ENCODE measurements around the gene CAPZB.
A peak's percentile ranks its signal among the peaks of the same experiment; 100 is the strongest.

The CAPZB gene

GRCh38 chr1:19385869-19386591 is 99.3 kb downstream of the CAPZB start:
- FAIRE-seq (no peak), DNase-seq (ENCODE audit: insufficient read length, low spot score) (no peak)
- no peak for TF ChIP-seq POLR2A (IDR thresholded peaks at IDR 0.05; ENCODE audit: low read depth, low read length)

DNA sequence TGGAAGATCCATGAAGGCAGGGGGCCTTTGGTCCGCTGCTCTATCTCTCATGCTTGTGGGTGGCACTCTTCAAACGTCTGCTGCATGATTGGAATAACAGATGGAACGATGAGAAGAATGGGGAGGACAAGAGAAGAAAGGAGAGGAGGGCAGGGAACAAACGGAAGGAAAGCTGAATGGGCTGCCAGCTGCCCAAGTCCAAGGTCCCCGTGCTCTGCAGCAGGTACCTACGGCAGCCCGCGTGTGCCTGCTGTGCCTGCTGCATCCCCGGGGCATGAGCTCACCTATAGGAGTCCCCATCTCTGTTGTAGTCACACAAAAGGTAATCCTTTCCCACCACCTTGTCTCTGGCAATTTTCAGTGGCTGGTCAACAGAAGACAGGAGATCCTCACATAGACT is 100.1 kb downstream of the CAPZB start:
- no peak for TF ChIP-seq POLR2A (IDR thresholded peaks at IDR 0.05; ENCODE audit: low read depth, low read length)
- FAIRE-seq (no peak), DNase-seq (ENCODE audit: insufficient read length, low spot score) (no peak)

DNA sequence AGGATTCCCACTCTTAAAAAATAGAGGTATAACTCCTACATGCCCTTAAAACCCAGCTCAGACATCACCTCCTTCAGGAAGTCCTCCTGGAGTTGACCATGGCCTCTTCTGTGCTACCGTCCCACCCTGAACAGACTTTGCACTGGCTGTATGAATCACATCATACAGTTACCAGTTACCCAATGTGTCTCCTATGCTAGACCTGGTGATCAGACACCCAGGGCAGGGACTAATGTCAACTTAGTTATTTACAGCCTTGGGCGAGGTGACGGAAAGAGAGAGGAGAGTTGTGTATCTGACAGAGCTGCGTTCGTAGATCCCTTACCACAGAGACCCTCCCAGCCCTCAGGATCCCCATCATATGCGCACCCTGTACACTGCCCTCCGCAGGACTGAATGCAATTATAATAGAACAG is 100.6 kb downstream of the CAPZB start:
- FAIRE-seq: no peak
- no peak for DNase-seq (ENCODE audit: insufficient read length, low spot score)

DNA sequence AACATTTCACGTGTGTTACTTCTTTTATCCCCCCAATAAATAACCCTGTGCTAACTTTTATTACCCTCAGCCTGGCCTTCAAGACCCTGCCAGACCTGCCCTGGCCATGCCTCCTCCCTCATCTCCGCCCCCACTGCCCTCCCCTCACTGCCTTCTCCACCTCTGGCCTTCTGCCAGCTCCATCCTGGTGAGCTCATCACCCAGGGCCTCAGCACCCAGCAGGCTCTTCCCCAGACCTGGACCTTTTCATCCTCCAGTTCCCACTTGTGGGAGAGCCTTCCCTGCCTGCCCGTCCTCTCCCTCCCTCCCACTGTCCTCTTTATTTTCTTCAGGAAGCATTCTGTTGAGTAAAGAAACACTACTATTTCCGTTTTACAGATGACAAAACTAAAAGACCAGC is 101.2 kb downstream of the CAPZB start:
- peak; percentile 34 for DNase-seq (ENCODE audit: insufficient read length, low spot score)
- no peak for FAIRE-seq
- TF ChIP-seq POLR2A (IDR thresholded peaks at IDR 0.05; ENCODE audit: low read depth, low read length): no peak

More for the DNA sequence above, 100.6 kb downstream of the CAPZB start:
- no peak for TF ChIP-seq POLR2A (IDR thresholded peaks at IDR 0.05; ENCODE audit: low read depth, low read length)

GRCh38 chr1:19382222-19382621 is 103.1 kb downstream of the CAPZB start:
- FAIRE-seq (no peak), DNase-seq (ENCODE audit: insufficient read length, low spot score) (no peak)
- no peak for TF ChIP-seq POLR2A (IDR thresholded peaks at IDR 0.05; ENCODE audit: low read depth, low read length)

- TF ChIP-seq POLR2A (IDR thresholded peaks at IDR 0.05; ENCODE audit: low read depth, low read length): no peak
- FAIRE-seq (no peak), DNase-seq (ENCODE audit: insufficient read length, low spot score) (no peak)
Observed at GRCh38 chr1:19381261-19381660, 104.1 kb downstream of the CAPZB start.

GRCh38 chr1:19377812-19378718 is 107.3 kb downstream of the CAPZB start:
- DNase-seq (ENCODE audit: insufficient read length, low spot score) (no peak), FAIRE-seq (no peak)
- no peak for TF ChIP-seq POLR2A (IDR thresholded peaks at IDR 0.05; ENCODE audit: low read depth, low read length)

GRCh38 chr1:19376428-19377372 is 108.6 kb downstream of the CAPZB start:
- DNase-seq (ENCODE audit: insufficient read length, low spot score): no peak
- TF ChIP-seq POLR2A (IDR thresholded peaks at IDR 0.05; ENCODE audit: low read depth, low read length): no peak
- FAIRE-seq: no peak

- FAIRE-seq: no peak
- TF ChIP-seq POLR2A (IDR thresholded peaks at IDR 0.05; ENCODE audit: low read depth, low read length): no peak
Observed at GRCh38 chr1:19375631-19376400, 109.5 kb downstream of the CAPZB start.

GRCh38 chr1:19374926-19375325 is 110.4 kb downstream of the CAPZB start:
- TF ChIP-seq POLR2A (IDR thresholded peaks at IDR 0.05; ENCODE audit: low read depth, low read length): no peak
- DNase-seq (ENCODE audit: insufficient read length, low spot score) (no peak), FAIRE-seq (no peak)

More at GRCh38 chr1:19375631-19376400, 109.5 kb downstream of the CAPZB start:
- DNase-seq (ENCODE audit: insufficient read length, low spot score): no peak

DNA sequence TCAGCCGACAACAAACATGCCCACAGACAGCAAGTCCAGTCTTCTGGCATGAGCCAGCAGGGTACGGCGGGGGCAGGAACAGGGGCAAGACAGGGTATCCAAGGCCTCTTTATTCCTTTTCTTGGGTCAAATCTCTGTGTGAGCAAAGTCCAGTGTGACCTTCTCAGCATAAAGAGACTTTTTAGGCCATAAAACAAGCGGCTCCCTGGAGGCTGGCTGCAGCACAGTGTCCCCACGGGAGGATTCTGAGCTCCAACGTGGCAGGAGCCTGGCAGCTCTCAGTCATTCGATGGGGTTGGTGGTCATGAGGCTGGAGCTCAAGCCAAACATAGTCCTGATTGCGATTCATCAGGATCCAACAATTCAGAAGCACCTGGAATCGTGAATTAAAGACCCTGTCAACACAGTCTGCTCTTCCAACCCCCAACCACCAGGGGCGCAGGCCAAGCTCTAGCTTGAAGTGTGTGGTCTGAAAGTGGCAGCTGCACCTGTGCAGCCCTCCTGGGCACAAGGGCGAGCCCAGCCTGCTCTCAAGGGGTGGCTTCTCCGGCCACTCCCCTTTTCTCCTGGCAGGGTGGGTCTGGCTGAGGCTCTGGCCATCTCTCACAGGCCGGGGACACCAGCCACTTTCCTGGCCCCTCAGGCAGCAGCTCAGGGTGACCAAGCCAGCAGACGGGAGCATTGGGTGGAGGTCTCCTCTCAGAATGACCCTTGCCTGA is 111.1 kb downstream of the CAPZB start:
- TF ChIP-seq POLR2A (IDR thresholded peaks at IDR 0.05; ENCODE audit: low read depth, low read length): no peak
- FAIRE-seq (no peak), DNase-seq (ENCODE audit: insufficient read length, low spot score) (no peak)

Measured in H54 (cell line).